AG08395 (cell line): ENCODE data around the gene GALNTL6.

Experiments
- DNase-seq: peaks from one replicate; pipeline ENCODE4 v3.0.0; 2012; ENCODE audit warnings: mixed read lengths, low spot score

The GALNTL6 gene

GRCh38 chr4:171880136-171880535 lies 66.9 kb downstream of the GALNTL6 start:
- DNase-seq = peak; percentile 83

- no peak for DNase-seq
Observed at GRCh38 chr4:171889681-171890080, 76.5 kb downstream of the GALNTL6 start.

DNA sequence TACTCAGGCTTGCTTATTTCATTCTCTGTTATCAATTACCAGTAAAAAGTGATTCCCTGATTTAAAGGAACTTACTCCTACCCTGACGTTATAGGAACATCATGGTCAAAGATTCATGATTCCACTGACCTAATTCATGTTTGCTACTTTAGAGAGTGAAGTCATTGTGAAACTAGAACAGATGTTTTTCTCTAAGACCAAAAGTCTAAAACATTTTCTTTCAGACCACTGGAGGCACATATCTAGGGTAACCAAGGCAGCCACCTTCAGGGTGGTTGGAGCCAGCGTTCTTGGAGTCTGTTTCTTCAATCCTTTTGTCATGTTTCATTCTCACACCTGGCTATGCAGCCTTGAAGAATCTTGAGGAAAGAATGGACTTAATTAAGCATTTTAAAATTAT lies 77.8 kb downstream of the GALNTL6 start:
- DNase-seq = no peak

DNA sequence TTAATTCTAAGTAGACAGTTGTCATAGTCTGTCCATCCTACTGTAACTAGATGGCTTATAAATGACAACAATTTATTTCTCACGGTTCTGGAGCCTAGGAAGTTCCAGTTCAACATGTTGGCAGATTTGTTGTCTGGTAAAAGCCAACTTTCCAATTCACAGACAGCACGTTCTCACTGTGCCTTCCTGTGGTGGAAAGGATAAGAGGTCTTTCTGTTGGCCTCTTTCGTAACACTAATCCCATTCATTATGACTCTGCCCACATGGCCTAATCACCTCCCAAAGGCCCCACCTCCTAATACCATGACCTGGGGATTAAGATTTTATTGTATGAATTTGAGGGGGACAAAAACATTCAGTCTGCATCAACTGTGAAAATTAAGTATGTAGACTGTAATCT lies 83.2 kb downstream of the GALNTL6 start:
- no peak for DNase-seq

DNA sequence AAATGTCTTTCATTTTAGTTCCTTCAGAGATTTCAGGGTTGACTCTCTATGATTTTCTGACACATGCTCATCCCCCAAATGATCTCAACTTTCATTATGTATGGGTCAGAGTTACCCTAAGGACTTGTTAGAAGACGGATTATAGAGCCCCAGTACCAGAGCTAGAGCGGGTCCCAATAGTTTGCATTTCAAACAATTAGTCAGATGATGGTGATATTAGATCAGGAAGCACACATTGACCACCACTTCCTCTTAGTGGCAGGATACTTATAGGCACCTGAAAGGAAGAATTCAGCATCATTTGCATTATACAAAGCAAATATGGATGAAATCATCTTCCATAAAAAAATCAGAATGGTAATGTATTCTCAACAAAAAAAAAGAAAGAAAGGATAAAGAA lies 106.1 kb downstream of the GALNTL6 start:
- no peak for DNase-seq

GRCh38 chr4:171920901-171921300 lies 107.7 kb downstream of the GALNTL6 start:
- no peak for DNase-seq

DNA sequence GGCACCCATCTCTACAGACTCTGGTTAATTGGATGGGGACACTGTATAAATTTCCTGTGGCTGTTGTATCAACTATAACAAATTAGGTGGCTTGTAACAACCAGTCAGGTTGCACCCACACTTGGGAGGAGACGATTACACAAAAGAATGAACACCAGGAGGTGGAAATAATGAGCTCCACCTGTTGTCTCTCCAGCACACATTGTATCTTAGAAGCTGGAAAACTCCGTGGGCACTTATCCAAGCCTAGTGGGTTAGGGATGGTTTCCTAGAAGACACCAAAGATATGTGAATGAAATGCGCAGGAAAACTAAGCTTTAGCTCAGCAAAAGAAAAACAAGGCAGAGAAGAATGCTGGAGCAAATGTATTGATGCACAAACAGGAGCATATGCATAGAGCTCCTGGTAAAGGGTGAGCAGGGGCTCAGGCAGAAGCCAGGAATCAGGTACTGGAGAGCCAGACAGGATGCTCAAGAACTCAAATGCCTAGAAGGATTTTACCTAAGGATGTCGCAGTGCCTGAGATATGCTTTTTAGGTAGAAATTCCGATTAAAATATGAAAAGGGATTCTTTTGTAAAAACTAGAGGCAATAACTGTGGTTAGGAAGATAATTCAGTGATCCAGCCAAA lies 111.7 kb downstream of the GALNTL6 start:
- DNase-seq = no peak

- no peak for DNase-seq
Observed at GRCh38 chr4:171928336-171928735, 115.1 kb downstream of the GALNTL6 start.

DNA sequence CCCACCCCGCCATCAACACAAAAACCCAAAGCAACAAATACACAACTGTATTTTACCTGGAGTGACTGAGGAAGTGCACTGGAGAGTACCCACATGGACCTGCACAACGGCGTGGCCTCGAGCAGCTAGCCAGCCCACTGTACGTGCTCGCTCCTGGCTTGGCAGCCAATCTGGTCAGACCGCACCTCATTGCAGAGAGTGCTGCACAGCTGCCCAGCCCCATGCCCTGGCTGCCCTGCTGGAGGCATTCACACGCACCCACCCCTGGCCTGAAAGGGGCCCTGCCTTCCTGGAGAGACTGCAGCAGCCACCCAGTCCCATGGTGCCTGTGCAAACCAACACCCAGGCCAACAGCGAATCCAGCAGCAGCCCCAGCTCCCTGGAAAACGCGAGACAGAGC lies 116.3 kb downstream of the GALNTL6 start:
- DNase-seq = no peak

DNA sequence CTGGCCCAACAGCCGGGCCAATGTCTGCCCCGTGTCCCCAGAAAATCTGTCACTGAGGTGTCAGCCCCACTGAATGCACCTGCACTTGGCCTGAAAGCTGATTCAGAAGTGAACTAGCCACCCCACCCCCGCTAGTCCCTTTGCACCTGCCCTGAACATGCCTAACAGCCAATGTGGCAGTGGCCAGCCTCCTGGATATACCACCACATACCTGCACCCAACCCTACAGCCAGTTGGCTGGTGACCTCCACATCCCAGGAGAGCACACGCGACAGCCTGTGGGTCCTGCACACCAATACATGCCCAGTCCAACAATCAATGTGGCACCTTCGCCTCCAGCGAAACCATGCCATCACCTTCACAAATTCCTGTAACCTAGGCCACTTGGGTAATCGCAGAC lies 116.7 kb downstream of the GALNTL6 start:
- no peak for DNase-seq

DNA sequence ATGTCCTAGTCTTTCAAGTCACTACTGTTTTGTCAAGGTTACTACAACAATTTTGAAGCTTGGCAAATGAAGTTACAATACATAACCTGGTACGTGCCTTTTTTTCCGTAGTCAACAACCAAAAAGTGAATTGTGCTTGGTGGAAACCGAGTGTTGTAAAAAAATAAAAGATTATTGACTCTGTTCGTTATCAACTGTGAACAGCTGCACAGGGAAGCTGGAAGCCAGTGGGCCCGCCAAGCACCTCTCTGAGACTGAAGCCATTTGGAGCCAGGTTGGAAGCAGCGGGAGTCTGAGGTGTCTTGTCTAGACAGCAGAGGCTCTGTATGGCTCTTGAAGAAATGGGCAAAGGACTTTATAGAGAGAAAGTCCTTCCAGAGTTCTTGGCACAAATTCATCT lies 119.0 kb downstream of the GALNTL6 start:
- no peak for DNase-seq

DNA sequence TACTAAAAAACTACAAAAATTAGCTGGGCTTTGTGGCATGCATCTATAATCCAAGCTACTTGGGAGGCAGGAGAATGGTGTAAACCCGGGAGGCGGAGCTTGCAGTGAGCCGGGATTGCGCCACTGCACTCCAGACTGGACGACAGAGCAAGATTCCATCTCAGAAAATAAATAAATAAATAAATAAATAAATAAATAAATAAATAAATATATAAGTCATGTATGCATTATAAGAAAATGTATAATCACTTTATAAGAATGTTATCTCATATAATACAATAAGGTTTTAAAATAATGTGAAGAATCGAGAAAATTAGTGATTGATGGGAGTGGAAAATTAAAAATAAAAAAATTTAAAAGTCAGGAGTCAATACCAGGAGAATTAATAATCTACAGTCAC lies 127.5 kb downstream of the GALNTL6 start:
- no peak for DNase-seq

DNA sequence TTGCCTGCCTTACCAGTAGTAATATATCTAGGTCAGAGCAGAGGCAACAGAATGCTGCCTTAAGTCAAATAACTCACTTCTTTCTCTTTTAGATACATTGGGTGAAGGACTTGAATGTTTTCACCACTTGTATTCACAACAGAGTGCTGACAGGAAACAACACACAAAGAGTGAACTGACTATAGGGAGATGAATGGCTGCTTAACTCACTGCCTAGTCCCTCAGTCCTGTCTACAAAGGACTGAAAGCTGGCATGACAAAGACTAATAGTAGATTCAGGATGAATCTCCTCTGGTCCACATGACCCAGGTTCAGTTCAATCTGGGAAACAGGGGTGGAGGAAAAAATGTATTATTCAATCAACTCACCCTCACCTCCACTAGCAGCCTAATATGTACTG lies 134.2 kb downstream of the GALNTL6 start:
- DNase-seq = no peak

DNA sequence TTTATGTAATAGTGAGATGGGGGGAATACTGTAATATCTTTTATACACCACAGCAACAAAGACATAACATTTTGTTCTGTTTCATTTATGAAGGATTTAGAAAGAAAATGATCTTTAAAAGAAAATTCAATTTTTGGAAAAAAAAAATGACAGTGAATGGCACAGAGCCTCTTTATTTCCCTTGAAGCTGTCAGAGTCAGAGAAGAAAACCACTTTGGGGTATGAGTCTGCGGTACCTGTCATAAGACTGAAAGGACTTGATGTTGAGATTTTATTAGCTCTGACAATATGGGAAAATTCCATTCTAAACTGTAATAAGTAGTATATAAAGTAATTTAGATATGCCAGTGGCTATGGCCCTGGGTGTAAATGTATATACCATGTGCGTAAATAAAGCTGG lies 134.8 kb downstream of the GALNTL6 start:
- no peak for DNase-seq

GRCh38 chr4:171954650-171955049 lies 141.4 kb downstream of the GALNTL6 start:
- DNase-seq = no peak

- DNase-seq = no peak
Observed at GRCh38 chr4:171956678-171957077, 143.5 kb downstream of the GALNTL6 start.

DNA sequence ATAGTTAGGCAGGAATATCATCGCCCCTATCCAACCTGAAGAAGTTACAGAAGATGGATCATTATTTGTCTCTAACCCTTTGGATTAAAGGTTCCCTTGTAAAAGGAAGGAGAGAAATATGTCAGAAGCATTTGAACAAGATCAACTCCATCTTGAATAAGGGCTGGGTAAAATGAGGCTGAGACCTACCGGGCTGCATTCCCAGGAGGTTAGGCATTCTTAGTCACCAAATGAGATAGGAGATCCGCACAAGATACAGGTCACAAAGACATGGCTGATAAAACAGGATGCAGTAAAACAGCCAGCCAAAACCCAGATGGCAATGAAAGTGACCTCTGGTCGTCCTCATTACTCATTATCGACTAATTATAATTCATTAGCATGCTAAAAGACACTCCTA lies 148.9 kb downstream of the GALNTL6 start:
- DNase-seq = no peak

- no peak for DNase-seq
Observed at GRCh38 chr4:171966356-171966755, 153.2 kb downstream of the GALNTL6 start.

DNA sequence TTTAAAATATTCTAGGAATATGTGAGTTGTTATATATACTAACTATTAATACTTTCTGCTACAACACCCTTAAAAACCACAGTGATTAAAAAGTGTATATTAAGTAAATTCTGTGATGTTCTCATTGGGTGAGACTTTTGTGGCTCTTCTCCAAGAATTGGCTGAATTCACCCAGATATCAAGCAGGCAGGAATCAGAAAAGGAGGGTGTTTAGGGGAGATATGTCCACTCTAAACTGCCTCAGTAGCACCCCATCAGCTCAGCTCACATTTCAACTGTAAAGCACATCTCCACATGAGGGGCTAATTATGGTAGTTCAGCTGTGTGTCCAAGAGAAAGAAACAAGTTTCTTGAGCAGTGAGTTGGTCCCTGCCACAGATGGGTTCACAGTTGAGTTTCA lies 165.0 kb downstream of the GALNTL6 start:
- no peak for DNase-seq

DNA sequence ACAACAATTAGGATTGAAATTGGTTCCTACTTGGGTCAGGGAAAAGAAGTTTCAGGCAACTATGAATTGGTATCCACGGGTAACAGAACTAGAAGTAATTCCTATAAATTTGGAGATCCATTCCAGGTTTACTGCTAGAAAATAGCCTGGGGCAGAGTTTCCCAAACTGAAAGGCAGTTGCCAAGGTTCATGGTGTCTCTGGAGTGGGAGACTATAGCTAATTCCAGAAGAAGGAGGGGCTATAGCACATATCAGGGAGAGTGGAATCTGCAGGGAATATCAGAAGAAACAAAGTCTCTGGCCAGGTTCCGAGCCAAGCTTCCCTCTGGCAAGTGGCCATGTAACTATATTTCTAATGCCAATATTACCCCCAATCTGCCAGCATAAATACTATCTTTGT lies 166.3 kb downstream of the GALNTL6 start:
- DNase-seq = no peak

- DNase-seq = no peak
Observed at GRCh38 chr4:171981185-171981584, 168.0 kb downstream of the GALNTL6 start.

- DNase-seq = no peak
Observed at GRCh38 chr4:171983935-171984805, 171.0 kb downstream of the GALNTL6 start.

GRCh38 chr4:171985129-171985528 lies 171.9 kb downstream of the GALNTL6 start:
- no peak for DNase-seq

- DNase-seq = no peak
Observed at GRCh38 chr4:171993247-171993646, 180.0 kb downstream of the GALNTL6 start.
